Vagina (tissue), 2 donors: ENCODE results near the gene PHF23. TPM values are rescaled to one million over a fixed set of nuclear protein-coding genes. Genes with fewer than 3 reads are reported as not detected.

Experiments
- DNase-seq, 2 donors: peaks; one replicate each; pipeline ENCODE4 v3.0.0-alpha.2; 2017; ENCODE audit errors: extremely low spot score in 2 of 2
- H3K27ac ChIP-seq: fragments of 200-600 bp; sonication (generic); one replicate; pipeline ENCODE4 v1.5.1; 2019
- H3K27me3 ChIP-seq: fragments of 200-600 bp; sonication (generic); one replicate; pipeline ENCODE4 v1.5.1; 2019
- H3K36me3 ChIP-seq, 2 donors: fragments of 200-600 bp; sonication (generic); one replicate each; pipeline ENCODE4 v1.5.1; 2017 to 2019
- H3K4me1 ChIP-seq: fragments of 200-600 bp; sonication (generic); one replicate; pipeline ENCODE4 v1.5.1; 2019
- H3K4me3 ChIP-seq, 2 donors: fragments of 200-600 bp; sonication (generic); 1 replicate in 1 of 2; 2 replicates in 1 of 2; pipeline ENCODE4 v1.5.1; 2016 to 2019
- H3K9me3 ChIP-seq: fragments of 200-600 bp; sonication (generic); one replicate; pipeline ENCODE4 v1.5.1; 2019
- CTCF ChIP-seq, 3 experiments: fragments of 450-650 bp in 2 of 3; fragments of 200-600 bp in 1 of 3; sonication (generic) in 1 of 3; IDR thresholded peaks; one replicate each; pipeline ENCODE4 v1.5.1; 2017 to 2019; ENCODE audit warnings: antibody characterized with exemption in 3 of 3, mild to moderate bottlenecking in 2 of 3, moderate library complexity in 2 of 3
- POLR2A ChIP-seq, 2 donors: fragments of 450-650 bp; IDR thresholded peaks; one replicate each; pipeline ENCODE4 v1.6.1; 2017; ENCODE audit warnings: antibody characterized with exemption in 2 of 2, mild to moderate bottlenecking in 2 of 2, moderate library complexity in 2 of 2
- POLR2AphosphoS5 ChIP-seq, 2 donors: sonication (generic); formaldehyde crosslinking; IDR thresholded peaks; one replicate each; pipeline ENCODE4 v1.9.0; 2017; ENCODE audit warnings: antibody characterized with exemption in 2 of 2, mild to moderate bottlenecking in 2 of 2, low read depth in 1 of 2; ENCODE audit not compliant: insufficient read depth in 1 of 2
- intact Hi-C: fragments of 100-400 bp; cut with DNase I; formaldehyde crosslinking; loops from one replicate; pipeline ENCODE4 v1.15.1; 2023
- total RNA-seq: library from RNA; depleted of rRNA; stranded (reverse); fragments of >200 nt; gene quantifications from one replicate; pipeline ENCODE4 v1.2.3, GENCODE V29; 2016

The PHF23 gene
- total RNA-seq, 1 donor from 2014 or later, result 24.8 TPM

GRCh38 chr17:7253082-7253481, 13.8 kb upstream of the PHF23 start:
- Histone ChIP-seq H3K9me3 (no peaks in the 10 kb centered on the region), H3K4me1 (peaks cover 44% of the 10 kb centered on the region), H3K36me3 (peaks cover 0 to 15% of the 10 kb centered on the region in 2 donors), H3K27me3 (no peaks in the 10 kb centered on the region), H3K4me3 (peak overlapping the region; percentile 92 to 99), H3K27ac (peak overlapping the region; percentile 99)
- TF ChIP-seq CTCF (IDR thresholded peaks at IDR 0.05) (no peak), POLR2A (IDR thresholded peaks at IDR 0.05) (no peak), POLR2AphosphoS5 (IDR thresholded peaks at IDR 0.05; ENCODE audit: insufficient read depth in 1 of 2, low read depth in 1 of 2) (no peak)
- no peak for DNase-seq
- intact Hi-C loops, result loop anchor here (10.0 kb wide), 1 partner anchor 312 kb away; the partner anchor contains the start of gene SENP3

GRCh38 chr17:7252176-7253043, 13.2 kb upstream of the PHF23 start, which contains the start of gene ELP5:
Gene ELP5, plus strand, starts transcription at chr17:7252215. Its CDS starts 336 bp downstream, at chr17:7252551.
- H3K27me3 ChIP-seq, result no peaks in the 10 kb centered on the region
- no peak for TF ChIP-seq CTCF (IDR thresholded peaks at IDR 0.05)
- peak; percentile 47 to 98 for TF ChIP-seq POLR2AphosphoS5 (IDR thresholded peaks at IDR 0.05; ENCODE audit: insufficient read depth in 1 of 2, low read depth in 1 of 2)
- TF ChIP-seq POLR2A (IDR thresholded peaks at IDR 0.05), result peak in 1 of 2 donors; percentile 40
- peak within 1 kb of the TSS; percentile 99 for H3K27ac ChIP-seq
- peak in 1 of 2 donors; percentile 96 for DNase-seq
- peaks cover 0 to 15% of the 10 kb centered on the region in 2 donors for H3K36me3 ChIP-seq
- intact Hi-C loops, result loop anchor here (10.0 kb wide), 1 partner anchor 312 kb away; the partner anchor contains the start of gene SENP3
- peak within 1 kb of the TSS; percentile 92 to 99 for H3K4me3 ChIP-seq
- H3K9me3 ChIP-seq, result no peaks in the 10 kb centered on the region
- peaks cover 50% of the 10 kb centered on the region for H3K4me1 ChIP-seq

GRCh38 chr17:7251661-7252175, 12.5 kb upstream of the PHF23 start, which contains the start of gene CTDNEP1:
Gene CTDNEP1, minus strand, starts transcription at chr17:7251734. Its CDS starts 438 bp downstream, at chr17:7251296.
- Histone ChIP-seq H3K4me1 (peaks cover 50% of the 10 kb centered on the region), H3K9me3 (no peaks in the 10 kb centered on the region), H3K27ac (peak within 1 kb of the TSS; percentile 99), H3K36me3 (peaks cover 0 to 19% of the 10 kb centered on the region in 2 donors), H3K27me3 (no peaks in the 10 kb centered on the region), H3K4me3 (peak within 1 kb of the TSS; percentile 92 to 99)
- intact Hi-C loops, result loop anchor here (10.0 kb wide), 1 partner anchor 313 kb away; the partner anchor contains the start of gene SENP3
- DNase-seq, result peak; percentile 100
- TF ChIP-seq POLR2A (IDR thresholded peaks at IDR 0.05) (peak in 1 of 2 donors; percentile 53), POLR2AphosphoS5 (IDR thresholded peaks at IDR 0.05; ENCODE audit: insufficient read depth in 1 of 2, low read depth in 1 of 2) (peak in 1 of 2 donors; percentile 98), CTCF (IDR thresholded peaks at IDR 0.05) (no peak)

- peak in 1 of 2 donors; percentile 88 for DNase-seq
- Histone ChIP-seq H3K27ac (peak overlapping the region; percentile 99), H3K36me3 (peaks cover 0 to 22% of the 10 kb centered on the region in 2 donors), H3K4me1 (peaks cover 50% of the 10 kb centered on the region), H3K27me3 (no peaks in the 10 kb centered on the region), H3K4me3 (peak overlapping the region; percentile 92 to 99), H3K9me3 (no peaks in the 10 kb centered on the region)
- TF ChIP-seq POLR2AphosphoS5 (IDR thresholded peaks at IDR 0.05; ENCODE audit: insufficient read depth in 1 of 2, low read depth in 1 of 2), result no peak
- TF ChIP-seq POLR2A (IDR thresholded peaks at IDR 0.05), result no peak
- TF ChIP-seq CTCF (IDR thresholded peaks at IDR 0.05), result no peak
- intact Hi-C loops, result loop anchor here (10.0 kb wide), 1 partner anchor 314 kb away; the partner anchor contains the start of gene SENP3
These were observed 11.7 kb upstream of the PHF23 start for GRCh38 chr17:7250695-7251627.
